Stimulated activated CD8-positive, alpha-beta memory T cell treated with anti-CD3 and anti-CD28 coated beads, Interleukin-4, amount 100 ng/mL, for 1 hour (primary cell): Measurements from ENCODE around the gene COMP.
A peak's percentile ranks its signal among the peaks of the same experiment; 100 is the strongest.
"Not testable (repeated sequence)": the region's sequence is repeated elsewhere in the genome, so short reads cannot be mapped to it uniquely, and the experiment has no call there.

ENCODE experiments used
- DNase-seq, 2 donors: peaks; one replicate each; pipeline ENCODE4 v3.0.0-alpha.2; 2020; ENCODE audit warnings: low read depth in 2 of 2, low spot score in 1 of 2

Gene COMP

DNA sequence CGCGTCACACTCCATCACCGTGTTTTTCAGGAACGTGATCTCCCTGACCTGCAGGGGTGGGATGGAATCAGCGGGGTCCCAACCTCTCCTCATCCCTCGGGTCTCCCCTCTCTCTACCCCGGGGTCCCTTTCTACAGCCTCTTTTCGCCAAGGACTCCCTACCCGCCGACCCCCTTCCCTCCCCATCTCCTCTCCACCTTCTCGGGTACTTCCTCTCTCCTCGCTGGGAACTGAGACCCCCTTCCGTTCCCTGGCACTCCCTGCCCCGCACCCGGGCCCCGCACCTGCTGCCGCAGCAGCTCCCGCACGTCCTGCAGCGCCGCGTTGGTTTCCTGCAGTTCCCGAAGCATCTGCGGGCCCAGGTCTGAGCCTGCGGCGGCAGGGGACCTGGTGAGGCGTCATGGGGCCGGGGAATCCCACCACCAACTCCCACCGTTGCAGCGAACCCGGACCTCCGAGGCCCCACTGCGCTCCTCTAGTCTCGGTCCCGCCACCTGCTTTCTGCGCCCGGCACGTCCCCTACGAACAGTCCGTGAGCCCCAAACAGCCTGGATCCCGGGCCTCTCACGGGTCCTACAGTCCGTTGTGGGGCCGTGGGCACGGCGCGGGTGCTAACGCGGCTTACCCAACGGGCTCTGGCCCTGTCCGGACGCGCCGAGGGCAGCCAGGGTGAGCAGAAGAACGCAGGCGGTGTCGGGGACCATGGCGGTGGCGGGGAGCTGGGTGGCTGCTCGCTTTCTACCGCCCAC is at the start of gene COMP:
TSS of gene COMP (minus strand) at position 740 of the 749 bp plus-strand sequence. CDS start at position 704, 36 bp downstream.
- DNase-seq: no peak

DNA sequence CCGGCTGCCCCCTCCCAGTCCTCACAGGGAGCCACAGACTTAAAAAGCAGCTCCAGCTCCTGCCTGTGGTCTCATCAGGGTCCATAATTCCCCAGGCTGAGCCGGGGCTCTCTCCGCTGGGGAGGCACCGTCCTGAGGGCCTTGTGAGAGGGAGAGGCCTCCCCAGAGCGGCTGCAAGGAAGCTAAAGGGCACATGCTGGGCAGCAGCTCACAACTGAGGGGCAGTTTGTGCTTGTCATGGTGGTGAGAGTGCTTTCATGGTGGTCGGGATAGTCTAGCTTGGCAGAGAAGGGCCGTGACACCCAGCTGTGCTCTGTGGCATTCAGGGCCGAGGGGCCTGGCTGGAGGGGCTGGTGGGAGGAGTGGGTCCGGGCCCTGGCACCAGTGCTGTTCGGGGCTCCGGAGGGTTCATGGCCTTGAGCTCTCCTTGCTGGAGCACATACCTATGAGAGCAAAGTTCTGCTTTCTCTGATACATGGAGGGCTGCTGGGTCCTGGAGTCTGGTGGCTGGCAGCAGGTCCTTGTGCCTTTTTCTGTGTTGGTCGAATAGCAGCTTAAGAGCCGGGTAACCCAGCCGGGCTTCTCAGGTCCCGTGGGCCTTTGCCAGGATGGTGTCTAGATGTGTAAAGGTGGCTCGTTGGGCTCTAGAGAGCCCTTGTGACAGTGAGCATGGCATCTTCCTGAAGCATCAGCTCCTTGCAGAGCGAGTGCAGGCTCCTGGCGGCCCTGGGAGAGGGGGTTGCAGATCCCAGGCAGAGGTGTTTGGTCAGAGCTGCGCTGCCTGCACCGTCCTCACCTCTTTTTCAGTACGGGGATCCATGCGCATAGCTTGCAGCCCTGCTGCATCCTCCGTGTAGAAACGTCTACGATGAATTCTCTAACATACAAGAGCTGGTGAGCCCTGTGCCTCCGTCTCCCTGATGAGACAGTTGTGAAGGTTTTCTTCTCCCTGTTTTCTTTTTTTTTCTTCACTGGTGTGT is 49.5 kb upstream of the COMP start:
- no peak for DNase-seq

DNA sequence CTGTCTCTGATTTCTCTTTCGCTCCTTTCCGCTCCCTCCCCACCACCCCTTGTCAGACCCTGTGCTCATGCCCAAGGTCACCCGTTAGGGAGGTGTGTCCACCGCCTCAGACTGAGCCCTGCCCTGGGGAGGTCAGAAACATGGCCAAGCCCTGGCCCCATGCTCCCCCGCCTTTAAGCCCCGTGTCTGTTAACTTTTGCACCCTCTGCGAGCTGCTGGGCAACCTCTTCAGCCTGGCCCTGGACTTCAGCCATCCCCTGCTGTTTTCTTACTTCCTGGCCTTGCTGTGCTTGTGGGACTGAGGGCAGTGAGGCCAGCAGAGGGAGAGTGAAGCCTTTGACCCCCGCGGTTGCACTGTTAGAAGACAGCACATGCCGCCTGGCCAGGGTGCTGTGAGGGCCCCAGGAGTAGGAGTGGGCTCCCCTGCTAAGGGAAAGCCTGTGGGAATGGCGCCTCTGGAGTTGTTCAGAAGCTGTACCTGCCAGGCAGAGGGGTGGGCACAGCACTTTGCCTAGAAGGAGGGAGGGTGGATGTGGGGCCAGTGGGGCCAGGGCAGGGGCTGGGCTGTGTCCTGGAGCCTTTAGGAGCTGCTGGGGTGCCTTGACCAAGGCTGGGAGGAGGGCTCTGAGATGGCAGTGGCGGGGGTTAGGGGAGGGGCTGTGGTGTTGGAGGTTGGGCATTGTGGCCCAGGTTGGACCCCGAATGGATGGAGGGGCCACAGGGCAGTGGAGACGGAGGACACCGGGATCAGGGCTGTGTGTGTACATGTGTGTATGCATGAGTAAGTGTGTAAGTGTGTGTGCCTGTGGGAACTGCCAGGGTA is 48.6 kb upstream of the COMP start:
- DNase-seq: no peak

DNA sequence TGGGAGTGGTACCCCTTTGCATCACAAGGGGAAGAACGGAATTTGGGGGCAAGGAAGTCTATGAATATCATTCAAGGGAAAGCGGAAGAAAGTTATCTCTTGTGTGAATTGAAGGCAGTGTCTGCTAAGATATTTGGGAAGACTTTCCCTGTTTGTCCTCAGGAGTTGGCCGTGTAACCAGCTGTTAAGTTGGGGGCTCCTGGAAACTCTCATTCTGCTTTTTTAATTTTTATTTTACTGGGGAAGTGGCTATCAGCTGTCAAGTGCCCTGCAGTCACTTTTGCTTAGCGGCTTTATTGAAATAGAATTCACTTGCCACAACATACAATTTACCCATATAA is 43.5 kb upstream of the COMP start:
- no peak for DNase-seq

DNA sequence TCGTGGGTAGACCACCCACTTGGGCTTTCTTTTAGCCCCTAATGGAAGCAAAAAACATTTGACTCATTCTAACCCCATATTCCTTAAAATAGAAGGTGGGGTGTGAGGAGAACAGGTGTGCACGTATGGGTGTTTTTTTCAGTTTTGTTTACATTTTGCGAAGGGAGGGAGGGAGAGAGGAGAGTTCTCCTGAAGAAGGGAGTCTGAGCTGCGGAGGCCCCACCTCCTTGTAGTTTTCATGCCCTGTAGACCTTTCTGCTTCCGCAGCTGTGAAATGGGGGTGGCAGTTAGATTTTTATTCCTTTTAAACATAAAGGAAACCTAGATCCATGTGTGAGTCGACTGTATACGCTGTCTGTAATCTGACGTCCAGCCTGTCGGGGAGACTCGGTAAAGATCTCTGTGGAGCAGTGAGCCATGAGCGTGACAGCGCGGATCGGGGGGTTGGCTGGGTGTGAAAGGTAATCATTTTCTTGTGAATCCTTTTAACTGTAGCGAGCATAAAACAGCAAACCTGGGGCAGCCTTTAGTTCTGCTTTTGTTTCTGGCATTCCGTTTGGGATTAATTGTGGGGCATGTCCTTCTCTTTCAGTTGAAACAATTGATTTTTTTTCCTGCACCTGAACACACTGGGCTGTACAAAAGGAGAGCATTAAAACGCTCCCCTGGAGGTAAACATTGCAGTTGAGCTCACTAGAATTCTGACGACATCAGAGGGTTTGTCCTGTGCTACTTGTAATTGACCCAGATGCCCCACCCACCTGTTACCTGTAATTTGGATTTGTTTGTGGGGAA is 42.9 kb upstream of the COMP start:
- DNase-seq: no peak

DNA sequence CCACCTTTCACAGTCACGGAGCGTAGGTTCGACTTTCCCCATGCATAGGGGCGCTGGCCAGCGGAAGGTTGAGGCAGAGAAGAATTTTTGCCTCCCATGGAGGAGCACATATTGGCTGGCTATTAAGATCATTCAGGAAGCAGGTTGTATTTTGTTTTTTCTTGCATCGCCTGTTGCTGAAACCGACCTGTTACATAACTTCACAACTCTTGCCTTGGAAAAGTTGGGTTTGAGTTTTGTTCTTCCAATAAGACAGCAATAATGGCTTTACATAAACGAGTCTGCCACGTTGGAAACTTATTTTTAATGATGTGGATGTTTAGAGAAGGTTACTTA is 42.0 kb upstream of the COMP start:
- no peak for DNase-seq

DNA sequence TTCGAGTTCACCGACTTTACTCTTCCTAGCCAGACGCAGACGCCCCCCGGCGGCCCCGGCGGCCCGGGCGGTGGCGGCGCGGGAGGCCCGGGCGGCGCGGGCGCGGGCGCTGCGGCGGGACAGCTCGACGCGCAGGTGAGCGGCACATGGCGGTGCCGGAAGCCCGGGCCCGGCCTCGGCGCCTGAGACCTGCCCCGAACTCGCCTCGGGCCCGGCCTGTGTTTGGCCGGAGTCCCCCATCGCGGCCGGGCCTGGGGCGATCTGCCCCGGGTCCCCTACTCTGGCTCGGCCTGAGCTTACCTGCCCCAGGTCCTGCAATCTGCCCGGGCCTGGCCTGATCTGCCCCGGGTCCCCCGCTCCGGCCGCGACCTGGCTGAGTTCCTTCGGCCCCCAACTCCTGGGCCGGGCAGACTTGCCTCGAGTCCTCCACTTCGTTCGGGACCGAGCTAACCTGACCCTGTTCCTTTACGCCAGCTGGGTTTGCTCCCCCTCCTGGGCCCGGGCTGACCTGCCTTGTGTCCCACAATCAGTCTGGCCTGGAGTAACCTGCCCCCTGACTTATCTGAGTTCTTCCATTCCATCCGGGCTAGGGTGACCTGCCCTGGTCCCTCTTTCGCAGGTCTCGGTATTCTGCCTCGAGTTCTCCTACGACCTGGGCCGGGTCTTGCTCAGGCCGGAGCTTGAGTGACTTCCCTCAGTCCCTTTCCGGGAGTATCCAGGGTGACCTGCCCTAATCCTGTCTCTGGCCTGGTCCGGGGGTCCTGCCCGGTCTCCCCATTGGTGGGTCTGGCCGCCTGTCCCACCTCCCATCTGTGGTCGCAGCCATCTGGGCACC is 41.4 kb upstream of the COMP start:
- DNase-seq: no peak

DNA sequence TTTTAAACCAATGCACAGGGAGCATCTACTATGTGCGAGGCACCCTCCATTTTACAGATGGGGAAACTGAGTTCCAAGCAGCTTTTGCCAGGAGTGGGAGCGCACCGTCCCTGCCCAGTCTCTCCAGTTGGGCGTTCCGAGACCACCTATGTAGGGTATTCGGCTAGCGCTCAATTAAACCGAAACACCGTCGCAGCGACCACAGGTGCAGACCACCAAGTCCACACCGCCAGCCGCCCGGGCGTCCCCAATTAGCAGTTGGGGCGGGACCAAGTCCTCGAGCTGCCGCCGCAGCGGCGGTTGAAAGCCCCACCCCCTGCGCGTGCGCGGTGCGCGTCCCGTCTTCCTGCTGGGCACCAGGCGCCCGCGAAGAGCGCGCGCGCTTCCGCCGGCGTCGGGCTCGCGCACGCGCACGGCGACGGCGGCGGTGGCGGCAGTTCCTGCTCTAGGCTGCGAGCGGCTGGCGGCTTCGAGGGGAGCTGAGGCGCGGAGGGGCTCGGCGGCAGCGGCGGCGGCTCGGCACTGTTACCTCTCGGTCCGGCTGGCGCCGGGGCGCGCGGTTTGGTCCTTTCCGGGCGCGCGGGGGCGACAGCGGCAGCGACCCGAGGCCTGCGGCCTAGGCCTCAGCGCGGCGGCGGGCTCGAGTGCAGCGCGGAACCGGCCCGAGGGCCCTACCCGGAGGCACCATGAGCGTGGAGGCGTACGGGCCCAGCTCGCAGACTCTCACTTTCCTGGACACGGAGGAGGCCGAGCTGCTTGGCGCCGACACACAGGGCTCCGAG is 40.6 kb upstream of the COMP start, which contains the start of gene UPF1:
TSS of gene UPF1 (plus strand) at position 436 of the 782 bp plus-strand sequence. CDS start at position 687, 251 bp downstream.
- peak; percentile 85 to 94 for DNase-seq

DNA sequence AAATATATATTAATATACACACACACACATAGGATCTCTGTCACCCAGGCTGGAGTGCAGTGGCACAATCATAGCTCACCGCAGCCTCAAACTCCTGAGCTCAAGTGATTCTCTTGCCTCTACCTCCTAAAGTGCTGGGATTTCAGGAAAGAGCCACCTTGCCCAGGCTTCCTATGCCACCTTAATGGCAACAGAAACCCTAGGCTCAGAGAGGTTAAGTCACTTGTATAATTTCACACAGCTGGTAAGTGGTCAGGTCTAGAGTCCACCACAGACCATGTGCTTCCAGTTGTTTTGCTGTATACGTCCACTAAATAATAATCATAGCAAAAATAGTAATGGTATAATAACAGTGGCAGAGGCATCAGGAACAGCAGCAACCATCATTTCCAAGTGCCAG is 39.4 kb upstream of the COMP start:
- no peak for DNase-seq

DNA sequence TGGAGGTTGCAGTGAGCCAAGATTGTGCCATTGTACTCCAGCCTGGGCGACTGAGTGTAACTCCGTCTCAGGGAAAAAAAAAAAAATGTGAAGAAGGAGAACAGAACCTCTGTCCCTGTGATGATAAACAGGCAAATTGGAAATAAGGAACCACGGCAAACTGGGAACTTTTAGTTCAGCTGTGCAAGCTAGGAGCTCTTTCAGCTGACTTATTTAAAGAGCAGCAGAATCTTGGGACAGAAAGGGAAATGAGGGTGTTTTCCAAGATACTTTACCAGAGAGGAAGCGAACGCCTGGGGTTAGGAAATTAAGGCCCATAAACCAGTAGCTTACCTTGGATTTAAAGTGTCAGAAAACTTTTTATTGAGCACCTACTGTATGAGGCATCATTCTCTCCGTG is 37.7 kb upstream of the COMP start:
- no peak for DNase-seq

DNA sequence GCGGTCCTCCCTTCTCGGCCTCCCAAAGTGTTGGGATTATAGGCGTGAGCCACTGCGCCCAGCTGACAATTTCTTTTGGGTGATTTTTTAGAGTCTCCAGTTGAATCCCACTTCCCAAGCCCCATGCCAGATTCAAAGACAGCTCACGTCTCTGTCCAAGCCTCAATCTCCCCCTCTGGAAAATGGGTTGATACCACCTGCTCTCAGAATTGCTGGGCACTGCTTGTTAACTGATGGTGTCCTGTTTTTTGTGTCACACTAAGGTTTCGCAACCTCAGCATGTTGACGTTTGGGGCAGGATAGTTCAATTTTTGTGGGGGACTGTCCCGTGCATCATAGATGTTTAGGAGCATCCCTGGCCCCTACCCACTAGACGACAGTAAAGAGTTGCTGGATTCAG is 26.5 kb upstream of the COMP start:
- no peak for DNase-seq

DNA sequence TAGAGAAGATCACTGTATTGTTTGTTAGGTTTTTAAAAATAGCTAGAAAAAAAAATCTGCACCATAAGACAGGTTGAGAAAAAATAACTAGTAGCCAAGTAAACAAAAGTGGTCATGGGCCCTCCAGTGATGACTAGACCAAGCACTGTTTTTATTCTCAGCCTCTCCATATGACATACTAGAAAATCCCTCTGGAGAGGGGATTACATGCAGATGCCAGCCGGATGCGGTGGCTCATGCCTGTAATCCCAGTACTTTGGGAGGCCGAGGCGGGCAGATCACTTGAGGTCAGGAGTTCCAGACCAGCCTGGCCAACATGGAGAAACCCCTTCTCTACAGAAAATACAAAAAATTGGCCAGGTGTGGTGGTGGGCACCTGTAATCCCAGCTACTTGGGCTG is 25.5 kb upstream of the COMP start:
- not testable (repeated sequence) for DNase-seq

DNA sequence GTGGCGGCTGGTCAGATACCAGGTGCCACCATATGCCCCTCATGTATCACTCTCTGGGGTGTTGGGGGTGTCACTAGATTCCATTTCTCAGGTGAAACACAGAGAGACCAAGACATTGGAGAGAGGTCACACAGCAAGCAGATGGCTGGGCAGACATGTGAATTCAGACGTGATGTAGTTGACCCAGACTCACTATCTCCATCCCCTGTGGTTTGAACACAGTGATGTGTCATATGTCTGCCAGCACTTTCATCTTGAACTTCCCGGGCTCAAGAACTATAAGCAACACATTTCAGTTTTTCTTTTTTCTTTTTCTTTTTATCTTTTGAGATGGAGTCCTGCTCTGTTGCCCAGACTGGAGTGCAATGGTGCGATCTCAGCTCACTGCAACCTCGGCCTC is 24.6 kb upstream of the COMP start:
- no peak for DNase-seq

DNA sequence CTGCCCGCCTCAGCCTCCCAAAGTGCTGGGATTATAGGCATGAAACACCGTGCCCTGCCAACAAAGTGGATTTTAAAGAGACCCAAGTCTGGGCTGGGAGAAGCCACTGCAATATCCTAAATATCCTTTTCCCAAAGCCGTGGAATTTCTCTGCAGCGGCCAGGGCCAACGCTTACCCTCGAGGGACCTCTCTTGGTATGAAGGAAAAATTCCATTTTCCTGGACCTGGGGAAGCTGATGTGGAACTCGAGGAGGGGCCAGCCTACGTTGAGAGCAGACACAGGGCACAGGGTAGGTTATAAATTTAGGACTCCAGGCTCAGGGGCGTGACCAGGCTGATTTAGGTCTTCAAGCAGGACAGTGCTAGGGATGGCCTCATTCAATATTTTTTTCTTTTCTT is 23.0 kb upstream of the COMP start:
- no peak for DNase-seq

DNA sequence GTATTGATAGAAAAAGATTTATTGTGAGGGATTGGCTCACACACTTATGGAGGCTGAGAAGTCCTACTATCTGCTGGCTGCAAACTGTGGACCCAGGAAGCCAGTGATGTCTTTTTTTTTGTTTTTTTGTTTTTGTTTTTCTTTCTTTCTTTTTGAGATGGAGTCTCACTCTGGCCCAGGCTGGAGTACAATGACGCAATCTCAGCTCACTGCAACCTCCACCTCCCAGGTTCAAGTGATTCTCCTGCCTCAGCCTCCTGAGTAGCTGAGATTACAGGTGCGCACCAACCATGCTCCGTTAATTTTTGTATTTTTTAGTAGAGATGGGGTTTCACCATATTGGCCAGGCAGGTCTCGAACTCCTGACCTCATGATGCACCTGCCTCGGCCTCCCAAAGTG is 20.5 kb upstream of the COMP start:
- DNase-seq: not testable (repeated sequence)

DNA sequence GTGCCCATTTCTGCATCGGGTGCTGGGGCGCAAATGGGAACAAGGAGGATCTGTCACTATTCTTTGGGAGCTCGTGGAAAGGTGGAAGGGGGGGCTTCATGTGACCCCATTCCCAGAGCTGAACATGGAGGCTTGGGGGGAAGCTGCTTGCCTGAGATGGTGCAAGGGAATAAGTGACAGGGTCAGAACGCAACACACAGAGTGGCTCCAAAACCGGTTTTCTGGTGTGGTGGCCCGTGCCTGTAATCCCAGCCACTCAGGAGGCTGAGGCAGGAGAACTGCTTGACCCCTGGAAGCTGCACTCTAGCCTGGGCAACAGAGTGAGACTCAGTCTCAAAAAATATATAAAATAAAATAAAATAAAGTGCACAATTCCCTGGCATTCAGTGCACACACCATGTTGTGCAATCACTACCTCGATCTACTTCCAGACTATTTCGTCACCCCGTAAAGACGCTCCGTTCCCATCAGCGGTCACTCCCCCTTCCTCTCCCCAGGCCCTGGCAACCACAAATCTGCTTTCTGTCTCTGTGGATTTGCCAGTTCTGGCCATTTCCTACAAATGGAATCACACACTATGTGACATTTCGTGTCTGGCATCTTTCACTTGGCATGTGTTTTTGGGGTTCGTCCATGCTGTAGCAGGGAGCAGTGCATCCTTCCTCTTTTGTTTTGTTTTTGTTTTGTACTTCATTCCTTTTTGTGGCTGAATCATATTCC is 18.2 kb upstream of the COMP start:
- no peak for DNase-seq

DNA sequence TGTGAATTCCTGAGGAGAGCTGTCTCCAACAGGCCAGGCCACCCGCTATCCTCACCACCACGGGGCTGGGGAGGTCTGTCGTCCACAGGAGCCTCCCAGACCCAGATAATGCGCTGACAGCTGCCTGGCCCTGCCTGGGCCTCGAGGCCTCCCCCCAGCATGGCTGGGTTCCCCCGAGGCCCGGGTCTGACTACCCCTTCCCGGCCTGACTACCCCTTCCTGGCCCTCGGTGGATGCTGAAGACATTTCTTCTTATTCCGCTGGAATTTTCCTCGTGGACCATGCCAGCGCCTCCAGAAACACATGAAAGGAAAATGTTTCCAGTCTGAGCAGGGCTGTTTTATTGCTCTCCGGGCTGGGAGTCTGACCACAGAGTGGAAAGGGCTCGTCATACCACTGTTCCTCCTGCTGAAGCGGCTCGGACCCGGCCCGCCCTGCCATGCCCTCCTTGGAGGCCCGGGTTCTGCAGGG is 16.8 kb upstream of the COMP start:
- DNase-seq: no peak

DNA sequence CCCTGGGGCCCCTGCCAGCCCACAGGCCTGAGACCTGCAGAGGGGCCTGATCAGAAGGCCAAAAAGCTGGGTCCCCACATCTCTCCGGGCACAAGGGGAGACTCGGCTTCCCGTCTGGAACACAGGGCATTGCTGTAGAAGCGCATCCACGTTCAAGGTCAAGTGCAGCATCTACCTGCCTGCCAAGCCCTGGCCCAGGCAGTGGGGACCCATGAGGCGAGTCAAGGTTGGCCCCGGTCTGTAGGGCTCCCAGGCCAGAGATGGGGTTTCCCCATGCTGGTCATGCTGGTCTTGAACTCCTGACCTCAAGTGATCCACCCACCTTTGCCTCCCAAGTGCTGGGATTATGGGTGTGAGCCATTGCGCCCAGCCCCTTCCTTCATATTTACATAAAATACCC is 13.5 kb upstream of the COMP start:
- no peak for DNase-seq
